Measurements from ENCODE around the gene ERC2. TPM values are rescaled to one million over a fixed set of nuclear protein-coding genes. Genes with fewer than 3 reads are reported as not detected.

ERC2 gene
- total RNA-seq, 2 experiments from 2014 or later = not detected

DNA sequence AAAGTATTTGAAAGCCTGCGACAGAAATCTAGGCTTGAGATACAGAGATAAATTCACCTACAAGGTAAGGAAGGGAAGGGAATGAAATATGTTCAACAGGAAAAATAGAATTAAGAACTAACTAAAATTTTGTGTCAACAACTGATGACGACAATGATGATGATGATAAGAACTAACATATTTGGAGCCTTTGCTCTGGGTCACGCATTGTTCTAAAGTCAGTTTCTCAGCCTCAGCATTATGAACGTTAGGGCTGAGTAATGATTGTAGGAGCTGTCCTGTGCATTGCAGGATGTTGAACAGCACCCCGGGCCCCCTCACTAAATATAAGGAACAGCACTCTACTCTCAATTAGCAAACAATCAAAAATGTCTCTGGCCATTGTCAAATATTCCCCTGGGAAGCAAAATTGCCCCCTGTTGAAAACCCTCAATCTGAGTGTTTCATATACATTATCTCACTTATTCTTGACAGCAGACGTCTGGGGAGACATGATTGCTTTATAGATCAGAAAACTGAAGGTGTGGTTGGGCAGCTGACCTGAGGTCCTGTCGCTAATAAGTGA lies 88.5 kb downstream of the ERC2 start:
- POLR2A ChIA-PET = interaction anchor here (1.1 kb wide), 1 partner anchor 14 kb away, joined by 4 read pairs; no protein-coding TSS in a partner anchor
- Histone ChIP-seq H3K9me2 (ENCODE audit: insufficient read depth, low read length) (no peaks in the 10 kb centered on the region), H3K4me1 (ENCODE audit: insufficient read depth, low read length, poor library complexity, severe bottlenecking) (no peaks in the 10 kb centered on the region), H3K79me2 (ENCODE audit: insufficient read depth, low read depth, low read length) (no peaks in the 10 kb centered on the region), H3K4me2 (ENCODE audit: low read length) (no peak overlapping the region), H3K9me3 (ENCODE audit: low read length) (no peaks in the 10 kb centered on the region), H4K20me1 (ENCODE audit: insufficient read depth, low read length) (no peaks in the 10 kb centered on the region), H3K4me3 (ENCODE audit: low read depth, low read length, poor library complexity, severe bottlenecking) (no peak overlapping the region), H3K36me3 (ENCODE audit: insufficient read depth, low read length) (no peaks in the 10 kb centered on the region), H2AFZ (ENCODE audit: low read length) (no peak overlapping the region), H3K27ac (ENCODE audit: low read depth, low read length, poor library complexity, severe bottlenecking) (no peak overlapping the region)
- TF ChIP-seq, protein P1, sequence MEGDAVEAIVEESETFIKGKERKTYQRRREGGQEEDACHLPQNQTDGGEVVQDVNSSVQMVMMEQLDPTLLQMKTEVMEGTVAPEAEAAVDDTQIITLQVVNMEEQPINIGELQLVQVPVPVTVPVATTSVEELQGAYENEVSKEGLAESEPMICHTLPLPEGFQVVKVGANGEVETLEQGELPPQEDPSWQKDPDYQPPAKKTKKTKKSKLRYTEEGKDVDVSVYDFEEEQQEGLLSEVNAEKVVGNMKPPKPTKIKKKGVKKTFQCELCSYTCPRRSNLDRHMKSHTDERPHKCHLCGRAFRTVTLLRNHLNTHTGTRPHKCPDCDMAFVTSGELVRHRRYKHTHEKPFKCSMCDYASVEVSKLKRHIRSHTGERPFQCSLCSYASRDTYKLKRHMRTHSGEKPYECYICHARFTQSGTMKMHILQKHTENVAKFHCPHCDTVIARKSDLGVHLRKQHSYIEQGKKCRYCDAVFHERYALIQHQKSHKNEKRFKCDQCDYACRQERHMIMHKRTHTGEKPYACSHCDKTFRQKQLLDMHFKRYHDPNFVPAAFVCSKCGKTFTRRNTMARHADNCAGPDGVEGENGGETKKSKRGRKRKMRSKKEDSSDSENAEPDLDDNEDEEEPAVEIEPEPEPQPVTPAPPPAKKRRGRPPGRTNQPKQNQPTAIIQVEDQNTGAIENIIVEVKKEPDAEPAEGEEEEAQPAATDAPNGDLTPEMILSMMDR (conservative IDR thresholded peaks at IDR 0.05; ENCODE audit: low read length) = no peak
- DNase-seq (ENCODE audit: low spot score) = no peak
- CTCF ChIA-PET (ENCODE audit: unreplicated experiment) = no interaction called here
- no TSS peak for BruUV-seq (replicated peaks)
- intact Hi-C loops (cut with micrococcal nuclease; ENCODE audit: unreplicated experiment) = no loop called here

DNA sequence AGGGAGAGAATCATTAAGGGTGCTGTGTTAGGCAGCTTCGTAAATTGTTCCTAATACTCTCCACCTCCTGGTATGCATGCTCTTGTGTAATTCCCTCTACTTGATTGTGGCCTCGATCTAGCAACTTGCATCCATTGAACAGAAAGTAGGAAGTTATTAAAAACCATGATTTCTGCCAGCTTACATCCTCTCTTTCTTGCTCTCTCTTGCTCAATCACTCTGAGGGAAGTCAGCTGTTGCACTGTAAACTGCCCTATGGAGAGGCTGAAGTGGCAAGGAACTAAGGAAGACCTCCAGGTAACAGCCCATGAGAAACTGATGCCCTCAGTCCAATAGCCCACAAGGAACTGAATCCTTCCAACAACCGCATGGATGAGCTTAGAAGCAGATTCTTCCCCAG lies 92.6 kb downstream of the ERC2 start:
- ChIA-PET POLR2A (no interaction called here), CTCF (ENCODE audit: unreplicated experiment) (no interaction called here)
- intact Hi-C loops (cut with micrococcal nuclease; ENCODE audit: unreplicated experiment) = no loop called here
- Histone ChIP-seq H2AFZ (ENCODE audit: low read length) (no peak overlapping the region), H3K9me2 (ENCODE audit: insufficient read depth, low read length) (no peaks in the 10 kb centered on the region), H3K4me1 (ENCODE audit: insufficient read depth, low read length, poor library complexity, severe bottlenecking) (no peaks in the 10 kb centered on the region), H3K27ac (ENCODE audit: low read depth, low read length, poor library complexity, severe bottlenecking) (no peak overlapping the region), H3K4me3 (ENCODE audit: low read depth, low read length, poor library complexity, severe bottlenecking) (no peak overlapping the region), H3K9me3 (ENCODE audit: low read length) (no peaks in the 10 kb centered on the region), H3K79me2 (ENCODE audit: insufficient read depth, low read depth, low read length) (no peaks in the 10 kb centered on the region), H4K20me1 (ENCODE audit: insufficient read depth, low read length) (no peaks in the 10 kb centered on the region), H3K4me2 (ENCODE audit: low read length) (no peak overlapping the region), H3K36me3 (ENCODE audit: insufficient read depth, low read length) (no peaks in the 10 kb centered on the region)
- no peak for DNase-seq (ENCODE audit: low spot score)
- TF ChIP-seq EZH2phosphoT487 (IDR thresholded peaks at IDR 0.05; ENCODE audit: borderline replicate concordance, low read depth, low read length) = no peak
- TF ChIP-seq, protein P1 (conservative IDR thresholded peaks at IDR 0.05; ENCODE audit: low read length) = no peak
- BruUV-seq (replicated peaks) = no TSS peak

DNA sequence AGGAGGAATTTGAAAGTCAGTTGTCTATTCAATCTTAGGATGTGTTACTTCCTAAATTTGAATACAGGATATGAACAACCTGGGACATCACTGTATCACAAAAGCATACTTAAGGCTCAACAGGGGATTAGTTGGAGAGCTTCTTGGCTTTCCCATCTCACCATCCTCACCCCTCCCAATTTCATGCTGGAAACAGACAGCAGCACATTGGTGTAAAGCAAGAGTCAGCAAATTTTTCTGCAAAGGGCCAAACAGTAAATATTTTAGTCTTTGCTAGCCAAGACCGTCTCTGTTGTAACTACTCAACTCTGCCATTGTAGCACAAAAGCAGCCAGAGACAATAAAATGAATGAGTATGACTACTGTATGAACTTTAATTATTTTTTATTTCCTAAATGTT lies 94.9 kb downstream of the ERC2 start:
- no peaks in the 10 kb centered on the region for H3K9me3 ChIP-seq (ENCODE audit: low read length)
- no peaks in the 10 kb centered on the region for H3K9me2 ChIP-seq (ENCODE audit: insufficient read depth, low read length)
- no peak overlapping the region for H3K27ac ChIP-seq (ENCODE audit: low read depth, low read length, poor library complexity, severe bottlenecking)
- H3K4me1 ChIP-seq (ENCODE audit: insufficient read depth, low read length, poor library complexity, severe bottlenecking) = no peaks in the 10 kb centered on the region
- H3K36me3 ChIP-seq (ENCODE audit: insufficient read depth, low read length) = no peaks in the 10 kb centered on the region
- no peak for DNase-seq (ENCODE audit: low spot score)
- no peak overlapping the region for H2AFZ ChIP-seq (ENCODE audit: low read length)
- no peaks in the 10 kb centered on the region for H4K20me1 ChIP-seq (ENCODE audit: insufficient read depth, low read length)
- H3K79me2 ChIP-seq (ENCODE audit: insufficient read depth, low read depth, low read length) = no peaks in the 10 kb centered on the region
- TF ChIP-seq, protein P1 (conservative IDR thresholded peaks at IDR 0.05; ENCODE audit: low read length) = no peak
- no peak for TF ChIP-seq EZH2phosphoT487 (IDR thresholded peaks at IDR 0.05; ENCODE audit: borderline replicate concordance, low read depth, low read length)
- no TSS peak for BruUV-seq (replicated peaks)
- ChIA-PET POLR2A (interaction anchor here (1.1 kb wide), 1 partner anchor 8 kb away, joined by 3 read pairs; no protein-coding TSS in a partner anchor), CTCF (ENCODE audit: unreplicated experiment) (no interaction called here)
- intact Hi-C loops (cut with micrococcal nuclease; ENCODE audit: unreplicated experiment) = no loop called here
- H3K4me2 ChIP-seq (ENCODE audit: low read length) = no peak overlapping the region
- H3K4me3 ChIP-seq (ENCODE audit: low read depth, low read length, poor library complexity, severe bottlenecking) = no peak overlapping the region

Measured in OCI-LY7 (cell line).